HG03457 (cell line): ENCODE measurements around the gene DDB1.
"Not testable (repeated sequence)": the region's sequence is repeated elsewhere in the genome, so short reads cannot be mapped to it uniquely, and the experiment has no call there.

ENCODE experiments used
- ATAC-seq: cut with Tn5 transposase; IDR thresholded peaks from one replicate; pipeline ENCODE4 v1.9.1; 2021; ENCODE audit warnings: moderate number of reproducible peaks; ENCODE audit not compliant: unreplicated experiment

DDB1 gene

DNA sequence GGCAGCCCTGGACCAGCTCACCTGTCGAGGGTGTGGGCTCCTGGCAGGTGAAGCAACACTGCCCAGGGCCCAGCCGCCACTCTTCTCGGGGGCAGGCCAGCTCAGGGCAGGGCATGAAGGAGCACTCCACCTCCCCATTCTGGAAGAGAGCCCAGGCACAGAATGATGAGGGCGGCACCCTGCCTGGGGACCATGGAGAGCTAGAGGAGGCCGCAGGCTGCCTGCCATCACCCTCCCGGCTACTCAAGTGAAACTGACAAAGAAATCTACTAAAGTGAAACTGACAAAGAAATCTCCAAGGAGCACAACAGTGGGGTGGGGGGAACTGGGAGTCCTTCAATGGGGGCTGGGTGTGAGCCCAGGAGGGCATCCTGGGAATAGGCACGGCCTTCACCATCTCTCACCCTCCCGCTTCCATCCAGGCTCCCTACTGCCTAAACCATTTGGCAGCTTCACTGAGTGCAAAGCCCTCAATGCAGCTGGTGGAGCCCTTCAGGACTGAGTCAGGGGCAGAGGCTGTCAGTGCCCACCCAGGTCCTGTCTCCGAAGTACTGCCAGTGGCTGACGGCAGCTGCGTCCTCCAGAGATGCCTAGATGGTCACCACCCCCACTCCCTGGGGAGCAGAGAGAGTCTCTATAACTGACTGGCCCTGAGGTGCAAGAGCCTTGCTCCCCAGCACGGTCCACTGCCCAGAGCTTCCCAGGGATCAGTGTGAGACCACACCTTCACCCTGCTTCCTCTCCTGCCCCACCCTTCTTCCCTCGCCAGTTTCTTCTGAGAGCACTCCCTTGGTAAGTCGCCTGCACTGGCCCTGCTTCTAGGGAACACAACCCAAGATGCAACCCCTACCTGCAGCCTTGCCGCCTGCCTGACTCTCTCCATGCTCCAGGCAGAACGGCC, 59.5 kb downstream of the DDB1 start:
- no peak for ATAC-seq

GRCh38 chr11:61272731-61273130, 60.2 kb downstream of the DDB1 start:
- ATAC-seq, result no peak

- no peak for ATAC-seq
Observed at GRCh38 chr11:61270354-61271076, 62.4 kb downstream of the DDB1 start.

DNA sequence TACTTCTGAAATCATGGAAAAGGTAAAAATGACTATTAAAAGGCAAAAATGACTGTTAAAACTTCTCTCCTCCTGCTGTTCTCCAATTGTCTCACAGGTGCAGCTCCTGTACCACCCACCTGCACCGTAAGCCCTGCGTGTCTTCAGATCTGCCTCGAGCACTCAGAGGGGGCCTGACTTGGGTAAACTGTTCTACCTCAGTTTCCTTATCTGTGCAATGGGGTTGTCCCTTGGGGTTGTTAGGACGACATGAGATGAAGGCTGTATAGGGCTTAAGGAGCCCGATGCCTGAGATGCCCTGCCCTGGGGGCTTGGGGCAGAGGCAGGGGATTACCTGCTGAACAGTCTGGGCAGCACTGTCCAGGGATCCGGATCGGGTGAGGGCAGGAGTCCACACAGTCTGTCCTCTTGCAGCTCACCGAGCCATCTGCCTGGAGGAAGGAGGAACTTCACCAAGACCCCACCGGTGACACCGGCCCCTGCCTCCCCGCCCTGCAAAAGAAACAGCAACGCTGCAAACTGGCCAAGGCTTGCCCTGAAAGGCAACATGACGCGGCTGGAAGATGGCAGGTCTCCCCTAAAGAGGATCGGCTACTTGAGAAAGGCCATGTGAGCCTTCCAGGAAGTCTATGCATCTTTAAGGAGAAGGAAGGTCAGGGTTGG, 64.2 kb downstream of the DDB1 start:
- ATAC-seq, result no peak

DNA sequence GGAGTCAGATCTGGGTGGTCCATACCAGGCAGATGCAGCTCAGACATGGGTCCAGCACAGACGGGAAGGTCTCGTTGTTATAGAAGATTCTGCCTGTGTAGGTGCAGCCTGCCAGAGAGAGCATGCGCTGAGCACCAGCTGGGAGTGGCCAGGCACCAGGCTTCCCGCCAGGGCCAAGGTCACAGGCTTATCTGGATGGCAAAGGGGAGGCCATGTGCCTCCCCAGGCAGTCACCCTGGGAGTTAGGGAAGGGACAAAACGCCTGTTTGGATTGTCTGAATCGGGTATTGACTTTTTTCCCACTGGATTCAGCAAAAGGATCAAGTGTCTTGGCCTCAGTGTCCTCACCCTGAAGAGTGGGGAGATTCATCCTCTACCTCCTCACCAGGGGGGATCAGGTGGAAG, 65.5 kb downstream of the DDB1 start:
- no peak for ATAC-seq

- ATAC-seq, result no peak
Observed at GRCh38 chr11:61266602-61267001, 66.3 kb downstream of the DDB1 start.

GRCh38 chr11:61265357-61265756, 67.5 kb downstream of the DDB1 start:
- no peak for ATAC-seq

DNA sequence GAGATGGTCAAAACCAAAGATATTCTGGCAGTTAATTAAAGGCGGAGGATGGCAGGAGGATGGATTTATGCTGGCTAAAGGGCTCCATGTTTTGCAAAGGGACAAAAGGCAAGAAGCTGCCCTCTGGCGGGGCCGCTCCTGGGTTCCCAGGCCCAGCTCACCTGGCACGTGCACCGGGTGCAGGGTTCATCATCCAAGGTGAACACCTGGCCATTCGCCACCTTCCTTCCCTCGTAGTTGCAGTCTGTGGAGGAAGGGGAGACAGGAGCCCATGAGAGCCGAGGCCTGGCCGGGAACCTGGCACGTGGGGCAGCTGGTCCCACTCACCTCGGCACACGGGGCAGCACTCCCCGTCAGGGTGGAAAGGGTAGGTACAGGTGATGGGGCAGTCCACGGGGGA, 68.1 kb downstream of the DDB1 start:
- no peak for ATAC-seq

DNA sequence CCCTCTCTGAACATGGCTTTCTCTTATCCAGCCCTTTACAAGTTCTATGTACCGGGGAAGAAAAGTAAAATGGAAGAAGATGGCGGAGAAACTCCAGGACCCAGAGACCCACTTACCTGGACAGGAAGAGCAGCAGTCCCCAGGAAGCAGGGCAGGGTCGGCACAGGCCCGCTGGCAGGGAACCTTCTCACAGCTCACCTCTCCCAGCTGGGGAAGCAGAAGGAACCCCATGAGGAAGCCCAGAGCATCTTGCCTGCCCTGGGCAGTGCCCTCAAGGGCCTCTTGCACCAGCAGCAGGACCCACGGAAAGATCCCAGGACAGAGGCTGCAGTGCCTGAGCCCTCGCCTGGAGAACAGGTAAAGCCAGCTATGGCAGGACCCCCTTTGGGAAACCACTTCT, 68.5 kb downstream of the DDB1 start:
- no peak for ATAC-seq

GRCh38 chr11:61259363-61259762, 73.5 kb downstream of the DDB1 start:
- no peak for ATAC-seq

DNA sequence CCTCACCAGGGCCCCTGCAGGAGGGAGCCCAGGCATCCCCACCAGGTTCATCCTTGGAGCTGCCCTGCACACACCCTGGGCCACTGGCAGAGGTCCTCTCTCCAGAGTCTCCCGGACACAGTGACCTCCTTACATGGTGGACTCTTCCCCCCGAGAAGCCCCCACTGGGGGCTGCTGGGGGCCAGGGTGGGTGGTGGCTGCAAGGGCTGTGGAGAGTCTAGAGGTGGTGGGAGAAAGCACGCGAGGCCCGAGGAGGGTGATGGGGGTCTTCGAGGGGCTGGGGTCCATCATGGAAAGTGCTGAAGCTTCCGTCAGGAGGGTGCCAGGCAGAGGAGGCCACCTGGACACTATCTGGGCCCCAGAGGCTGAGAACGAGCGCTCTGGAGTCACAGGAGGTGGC, 74.4 kb downstream of the DDB1 start:
- no peak for ATAC-seq

- ATAC-seq, result no peak
Observed at GRCh38 chr11:61256710-61257482, 76.0 kb downstream of the DDB1 start.

DNA sequence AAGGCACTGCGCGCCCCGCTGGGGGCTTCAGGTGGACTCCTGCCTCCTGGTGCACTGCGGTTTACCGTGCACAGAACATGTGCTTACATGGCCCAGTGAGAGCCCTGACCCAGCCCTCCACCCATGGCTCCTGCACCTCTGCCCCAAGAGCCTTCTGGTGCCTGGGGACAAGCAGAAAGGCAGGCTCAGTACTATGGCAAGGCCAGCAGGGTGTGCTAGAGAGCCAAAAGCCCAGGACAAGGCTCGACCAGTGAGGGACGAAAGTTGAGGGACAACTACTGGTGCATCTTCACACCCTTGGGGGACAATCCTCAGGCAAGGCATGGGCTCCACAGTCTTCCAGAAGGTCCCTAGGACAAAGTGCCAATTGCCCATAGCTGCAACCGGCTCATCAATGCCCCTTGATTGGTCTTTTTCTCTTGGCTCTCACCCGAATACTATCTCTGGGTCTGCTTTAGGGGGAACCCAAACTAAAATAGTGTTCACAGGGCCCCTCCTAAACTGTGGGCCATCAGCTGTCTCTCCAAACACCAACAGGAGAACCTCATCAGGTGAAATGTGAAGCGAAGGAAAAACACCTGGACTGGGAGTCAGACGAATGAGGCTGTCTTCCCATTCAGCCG, 78.4 kb downstream of the DDB1 start:
- no peak for ATAC-seq

DNA sequence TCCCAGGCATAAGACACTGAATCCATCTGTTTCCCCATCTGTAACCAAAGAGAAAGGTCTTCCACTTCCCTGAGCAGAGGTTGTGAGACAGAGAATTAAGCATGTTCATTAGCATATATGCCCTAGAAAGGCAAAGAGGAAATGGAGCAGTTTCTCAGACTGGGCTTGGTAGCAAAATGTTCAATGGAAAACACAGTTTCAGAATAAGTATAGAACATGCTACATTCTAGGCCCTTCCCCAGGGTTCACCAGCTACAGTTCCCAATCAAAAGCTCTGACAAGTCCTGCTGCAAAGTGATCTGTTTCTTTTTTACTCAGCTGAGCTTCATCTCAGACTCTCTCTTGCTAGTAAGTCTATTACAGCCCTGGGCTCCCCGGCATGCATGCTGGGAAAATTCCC, 80.6 kb downstream of the DDB1 start:
- ATAC-seq, result not testable (repeated sequence)

GRCh38 chr11:61250796-61251765, 81.8 kb downstream of the DDB1 start:
- ATAC-seq, result not testable (repeated sequence)
